GM18909 (cell line): ENCODE results near the gene SYNGR2.
"Not testable (repeated sequence)": the region's sequence is repeated elsewhere in the genome, so short reads cannot be mapped to it uniquely, and the experiment has no call there.

Source experiments
- ATAC-seq: cut with Tn5 transposase; IDR thresholded peaks from one replicate; pipeline ENCODE4 v1.9.1; 2021; ENCODE audit warnings: mild to moderate bottlenecking; ENCODE audit not compliant: unreplicated experiment, poor library complexity

The SYNGR2 gene

GRCh38 chr17:78129351-78130089, 38.9 kb upstream of the SYNGR2 start:
- no peak for ATAC-seq

- no peak for ATAC-seq
Observed at GRCh38 chr17:78130090-78130436, 38.3 kb upstream of the SYNGR2 start.

GRCh38 chr17:78130437-78131101, 37.8 kb upstream of the SYNGR2 start, which contains the start of gene TMC8:
Gene TMC8, plus strand, starts transcription at chr17:78130771. Its CDS starts 818 bp downstream, at chr17:78131589.
- ATAC-seq: peak; percentile 22

- ATAC-seq: no peak
Observed at GRCh38 chr17:78131172-78132083, 37.0 kb upstream of the SYNGR2 start.

GRCh38 chr17:78132084-78132676, 36.2 kb upstream of the SYNGR2 start:
- ATAC-seq: peak; percentile 27

- no peak for ATAC-seq
Observed at GRCh38 chr17:78132767-78133178, 35.6 kb upstream of the SYNGR2 start.

- ATAC-seq: no peak
Observed at GRCh38 chr17:78133179-78133951, 35.0 kb upstream of the SYNGR2 start.

DNA sequence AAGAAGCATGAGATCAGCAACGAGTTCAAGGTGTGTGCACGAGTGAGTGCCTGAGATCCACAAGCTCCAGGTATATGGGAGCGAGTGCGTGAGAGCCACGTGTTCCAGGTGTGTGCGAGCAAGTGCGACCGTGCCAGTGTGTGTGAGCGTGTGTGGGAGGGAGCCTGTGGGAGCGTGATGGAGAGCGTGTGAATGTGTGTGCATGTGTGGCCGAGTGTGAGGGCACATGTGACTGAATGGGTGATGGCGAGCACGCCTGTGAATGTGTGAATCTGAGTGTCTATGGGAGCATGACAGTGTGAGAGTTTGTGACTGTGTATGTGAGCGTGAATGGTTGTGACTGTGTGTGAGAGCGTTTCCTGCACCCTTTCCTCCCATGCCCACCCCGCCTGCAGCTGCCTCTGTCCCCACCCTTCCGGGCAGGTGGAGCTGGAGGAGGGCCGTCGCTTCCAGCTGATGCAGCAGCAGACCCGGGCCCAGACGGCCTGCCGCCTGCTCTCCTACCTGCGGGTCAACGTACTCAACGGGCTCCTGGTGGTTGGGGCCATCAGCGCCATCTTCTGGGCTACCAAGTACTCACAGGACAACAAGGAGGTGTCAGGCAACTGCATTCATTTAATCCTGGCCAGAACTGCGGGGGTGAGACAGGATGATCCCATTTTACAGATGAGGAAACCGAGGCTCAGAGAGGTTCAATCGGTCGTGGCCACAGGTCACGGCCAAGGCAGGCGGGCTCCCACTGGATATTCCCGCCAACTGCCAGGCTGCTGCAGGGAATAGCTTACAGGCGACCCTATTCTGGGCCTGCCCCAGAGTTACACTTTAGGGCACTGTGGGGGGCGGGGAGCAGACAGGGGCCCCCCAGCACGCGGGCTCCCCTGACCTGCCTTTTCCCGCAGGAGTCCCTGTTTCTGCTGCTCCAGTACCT, 34.1 kb upstream of the SYNGR2 start:
- ATAC-seq: no peak

DNA sequence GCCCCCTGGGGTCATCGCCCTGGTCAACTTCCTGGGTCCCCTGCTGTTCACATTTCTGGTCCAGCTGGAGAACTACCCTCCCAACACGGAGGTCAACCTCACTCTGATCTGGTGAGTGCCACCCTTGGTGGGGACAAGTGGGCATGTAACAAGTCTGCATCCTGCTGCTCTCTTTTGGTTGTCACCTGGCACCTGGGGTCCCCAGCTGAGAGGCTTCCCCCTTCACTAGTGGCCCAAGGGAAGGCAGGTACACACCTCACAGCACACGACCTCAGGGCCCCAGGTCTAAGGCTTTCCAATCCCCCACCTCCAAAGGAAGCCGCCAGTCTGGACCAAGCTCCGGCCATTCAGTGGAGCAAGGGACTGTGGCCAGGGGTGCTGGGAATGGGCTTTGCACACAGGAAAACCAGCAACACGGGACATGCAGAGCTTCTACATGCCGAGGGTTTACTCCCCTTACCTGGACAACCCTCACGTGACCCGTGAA, 33.4 kb upstream of the SYNGR2 start:
- no peak for ATAC-seq

DNA sequence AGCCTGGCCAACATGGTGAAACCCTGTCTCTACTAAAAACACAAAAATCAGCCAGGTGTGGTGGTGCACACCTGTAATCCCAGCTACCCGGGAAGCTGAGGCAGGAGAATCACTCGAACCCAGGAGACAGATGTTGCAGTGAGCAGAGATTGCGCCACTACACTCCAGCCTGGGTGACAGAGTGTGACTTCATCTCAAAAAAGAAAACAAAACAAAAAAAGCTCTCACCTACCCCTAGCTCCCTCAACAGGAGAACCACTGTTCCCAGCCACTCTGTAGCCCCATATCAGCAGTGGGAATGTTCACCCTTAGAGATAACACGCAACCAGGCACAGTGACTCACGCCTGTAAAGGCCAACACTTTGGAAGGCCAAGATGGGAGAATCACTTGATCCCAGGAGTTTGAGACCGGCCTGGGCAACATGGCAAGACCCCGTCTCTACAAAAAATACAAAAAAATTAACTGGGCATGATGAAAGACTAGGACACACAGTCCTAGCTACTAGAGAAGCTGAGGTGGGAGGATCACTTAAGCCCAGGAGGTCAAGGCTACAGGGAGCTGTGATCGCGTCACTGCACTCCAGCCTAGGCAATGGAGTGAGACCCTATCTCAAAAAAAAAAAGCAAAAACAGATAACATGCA, 32.4 kb upstream of the SYNGR2 start:
- no peak for ATAC-seq

- no peak for ATAC-seq
Observed at GRCh38 chr17:78137392-78138203, 30.8 kb upstream of the SYNGR2 start.

GRCh38 chr17:78138204-78139060, 29.9 kb upstream of the SYNGR2 start:
- no peak for ATAC-seq

GRCh38 chr17:78139861-78140168, 28.6 kb upstream of the SYNGR2 start:
- not testable (repeated sequence) for ATAC-seq

- peak; percentile 82 for ATAC-seq
Observed at GRCh38 chr17:78140169-78141051, 28.0 kb upstream of the SYNGR2 start.

DNA sequence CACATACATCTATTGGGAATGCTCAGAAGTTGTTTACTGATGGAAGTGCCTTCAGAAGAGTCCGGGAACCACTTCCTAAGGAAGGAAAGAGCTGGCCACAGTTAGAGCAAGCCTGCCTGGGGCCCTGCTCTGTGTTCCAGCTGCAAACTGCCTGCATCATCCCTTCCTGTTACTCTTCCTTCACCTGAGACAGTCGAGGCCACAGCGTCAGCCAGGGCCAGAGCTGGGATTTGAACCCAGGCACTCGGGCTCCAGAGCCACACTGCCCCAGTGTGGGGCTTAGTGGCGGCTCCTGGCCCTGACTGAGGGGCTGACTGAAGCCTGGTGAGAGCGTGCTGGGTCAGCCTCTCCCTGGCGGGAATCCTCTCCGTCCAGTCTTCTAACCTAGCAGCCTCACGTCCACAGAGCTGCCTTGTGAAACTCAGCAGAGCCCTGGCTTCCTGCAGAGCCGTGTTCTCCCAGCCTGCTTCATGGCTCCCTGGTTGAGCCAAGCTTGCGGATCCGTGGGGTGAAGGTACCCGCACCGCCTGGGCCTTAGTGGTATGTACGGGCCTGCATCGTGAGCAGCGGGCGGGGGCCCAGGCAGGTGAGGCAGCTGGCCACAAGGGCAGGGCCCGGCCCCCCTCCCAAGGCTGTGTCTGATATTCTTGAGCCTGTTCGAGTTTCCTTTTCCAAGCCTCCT, 26.8 kb upstream of the SYNGR2 start:
- no peak for ATAC-seq
